Endothelial cell (in vitro differentiated cells): Measurements from ENCODE around the gene FAM219B. TPM values are rescaled to one million over a fixed set of nuclear protein-coding genes. Genes with fewer than 3 reads are reported as not detected.
"Not testable (repeated sequence)": the region's sequence is repeated elsewhere in the genome, so short reads cannot be mapped to it uniquely, and the experiment has no call there.

Experiments
- DNase-seq: peaks from one replicate; pipeline ENCODE4 v3.0.0; 2021; ENCODE audit warnings: low spot score
- H3K27ac Mint-ChIP-seq: one replicate; pipeline ENCODE4 v1.8.0; 2021; ENCODE audit warnings: mixed read lengths, inconsistent platforms; ENCODE audit not compliant: unreplicated experiment
- H3K27me3 Mint-ChIP-seq: one replicate; pipeline ENCODE4 v1.8.0; 2021; ENCODE audit warnings: mild to moderate bottlenecking, moderate library complexity, mixed read lengths, inconsistent platforms; ENCODE audit not compliant: unreplicated experiment
- H3K36me3 Mint-ChIP-seq: one replicate; pipeline ENCODE4 v1.8.0; 2021; ENCODE audit warnings: mild to moderate bottlenecking, low read depth, mixed read lengths, inconsistent platforms; ENCODE audit not compliant: unreplicated experiment
- H3K4me1 Mint-ChIP-seq: one replicate; pipeline ENCODE4 v1.8.0; 2021; ENCODE audit warnings: mild to moderate bottlenecking, mixed read lengths, inconsistent platforms; ENCODE audit not compliant: unreplicated experiment
- H3K4me3 Mint-ChIP-seq: one replicate; pipeline ENCODE4 v1.8.0; 2021; ENCODE audit warnings: mild to moderate bottlenecking, mixed read lengths, inconsistent platforms; ENCODE audit not compliant: unreplicated experiment
- H3K9me3 Mint-ChIP-seq: one replicate; pipeline ENCODE4 v1.8.0; 2021; ENCODE audit warnings: mixed read lengths, inconsistent platforms; ENCODE audit not compliant: unreplicated experiment
- CTCF ChIP-seq: fragments of 200-600 bp; sonication (generic); IDR thresholded peaks from one replicate; pipeline ENCODE4 v1.5.0; 2021; ENCODE audit warnings: antibody characterized with exemption; ENCODE audit not compliant: unreplicated experiment
- total RNA-seq: library from RNA; stranded (reverse); fragmentation: NEBNext Ultra II Directional; extraction: Animal tissue kit (Norgen Biotek cat#: 25700); gene quantifications from one replicate; pipeline ENCODE4 v1.2.1, GENCODE V29; 2021; ENCODE audit not compliant: unreplicated experiment

FAM219B gene
- total RNA-seq, 1 donor from 2014 or later: 70.0 TPM

GRCh38 chr15:74951006-74951405 is 44.4 kb upstream of the FAM219B start:
- Mint-ChIP-seq H3K36me3 (no peaks in the 10 kb centered on the region), H3K27me3 (peaks cover 2% of the 10 kb centered on the region), H3K4me1 (peaks cover 23% of the 10 kb centered on the region), H3K9me3 (no peaks in the 10 kb centered on the region), H3K4me3 (no peak overlapping the region), H3K27ac (no peak overlapping the region)
- TF ChIP-seq CTCF: no peak
- no peak for DNase-seq

- Mint-ChIP-seq H3K4me1 (peaks cover 20% of the 10 kb centered on the region), H3K9me3 (no peaks in the 10 kb centered on the region), H3K36me3 (no peaks in the 10 kb centered on the region), H3K27me3 (peaks cover 2% of the 10 kb centered on the region), H3K4me3 (no peak overlapping the region), H3K27ac (no peak overlapping the region)
- TF ChIP-seq CTCF: peak; percentile 95
- peak; percentile 85 for DNase-seq
Measured at GRCh38 chr15:74950078-74950908, 43.6 kb upstream of the FAM219B start.

GRCh38 chr15:74937590-74938371 is 31.1 kb upstream of the FAM219B start, which contains the start of gene COX5A:
COX5A (minus strand) TSS chr15:74938073; CDS start chr15:74938014, 59 bp downstream.
- Mint-ChIP-seq H3K9me3 (no peaks in the 10 kb centered on the region), H3K27me3 (no peaks in the 10 kb centered on the region), H3K36me3 (no peaks in the 10 kb centered on the region), H3K27ac (peak within 1 kb of the TSS; percentile 86), H3K4me3 (peak within 1 kb of the TSS; percentile 93), H3K4me1 (peaks cover 6% of the 10 kb centered on the region)
- TF ChIP-seq CTCF: no peak
- DNase-seq: peak; percentile 90

- no peak for DNase-seq
- no peak for TF ChIP-seq CTCF
- Mint-ChIP-seq H3K36me3 (no peaks in the 10 kb centered on the region), H3K4me1 (peaks cover 6% of the 10 kb centered on the region), H3K4me3 (peak overlapping the region; percentile 93), H3K27ac (peak overlapping the region; percentile 67), H3K27me3 (no peaks in the 10 kb centered on the region), H3K9me3 (no peaks in the 10 kb centered on the region)
Measured at GRCh38 chr15:74937272-74937589, 30.6 kb upstream of the FAM219B start.

GRCh38 chr15:74935193-74935592 is 28.5 kb upstream of the FAM219B start:
- H3K27ac Mint-ChIP-seq: peak overlapping the region; percentile 42
- peak; percentile 33 for DNase-seq
- not testable (repeated sequence) for H3K4me3 Mint-ChIP-seq, H3K36me3 Mint-ChIP-seq, H3K4me1 Mint-ChIP-seq, H3K9me3 Mint-ChIP-seq, H3K27me3 Mint-ChIP-seq
